GM19023 (cell line): ENCODE data around the gene CD38.
"Not testable (repeated sequence)": the region's sequence is repeated elsewhere in the genome, so short reads cannot be mapped to it uniquely, and the experiment has no call there.

ENCODE experiments used
- ATAC-seq: cut with Tn5 transposase; IDR thresholded peaks from one replicate; pipeline ENCODE4 v1.9.1; 2021; ENCODE audit warnings: mild to moderate bottlenecking, moderate library complexity; ENCODE audit not compliant: unreplicated experiment

The CD38 gene

GRCh38 chr4:15778289-15779241, at the start of gene CD38:
TSS of gene CD38 (plus strand) at chr4:15778328. CDS start at chr4:15778415, 87 bp downstream.
- ATAC-seq: peak; percentile 78

- ATAC-seq: peak; percentile 52
Measured at GRCh38 chr4:15729910-15730533, 48.1 kb upstream of the CD38 start.

- ATAC-seq: not testable (repeated sequence)
Measured at GRCh38 chr4:15733061-15733460, 45.1 kb upstream of the CD38 start.

GRCh38 chr4:15735536-15735935, 42.6 kb upstream of the CD38 start:
- ATAC-seq: no peak

GRCh38 chr4:15736514-15737050, 41.5 kb upstream of the CD38 start:
- no peak for ATAC-seq

- no peak for ATAC-seq
Measured at GRCh38 chr4:15737255-15737654, 40.9 kb upstream of the CD38 start.

- no peak for ATAC-seq
Measured at GRCh38 chr4:15738877-15739276, 39.3 kb upstream of the CD38 start.

GRCh38 chr4:15740764-15741404, 37.2 kb upstream of the CD38 start:
- ATAC-seq: no peak

- ATAC-seq: no peak
Measured at GRCh38 chr4:15742083-15742582, 36.0 kb upstream of the CD38 start.

GRCh38 chr4:15742637-15743036, 35.5 kb upstream of the CD38 start:
- ATAC-seq: no peak

GRCh38 chr4:15744016-15744545, 34.0 kb upstream of the CD38 start:
- no peak for ATAC-seq

GRCh38 chr4:15746110-15746509, 32.0 kb upstream of the CD38 start:
- no peak for ATAC-seq

- no peak for ATAC-seq
Measured at GRCh38 chr4:15749001-15749400, 29.1 kb upstream of the CD38 start.

GRCh38 chr4:15751153-15751552, 27.0 kb upstream of the CD38 start:
- ATAC-seq: no peak

- ATAC-seq: no peak
Measured at GRCh38 chr4:15753081-15753480, 25.0 kb upstream of the CD38 start.

GRCh38 chr4:15753786-15754185, 24.3 kb upstream of the CD38 start:
- no peak for ATAC-seq

GRCh38 chr4:15754323-15754722, 23.8 kb upstream of the CD38 start:
- ATAC-seq: no peak

GRCh38 chr4:15755321-15756155, 22.6 kb upstream of the CD38 start:
- peak; percentile 43 for ATAC-seq

GRCh38 chr4:15756361-15756861, 21.7 kb upstream of the CD38 start:
- peak; percentile 72 for ATAC-seq

- ATAC-seq: no peak
Measured at GRCh38 chr4:15757054-15757453, 21.1 kb upstream of the CD38 start.
